IMR-90 (cell line): ENCODE results near the gene ROBO2.

Source experiments
- FOS ChIP-seq: fragments of 150-350 bp; IDR thresholded peaks from 2 replicates; pipeline ENCODE4 v1.6.1; 2016; ENCODE audit warnings: low read depth, low read length
- MXI1 ChIP-seq: IDR thresholded peaks from 2 replicates; pipeline ENCODE4 v1.6.1; 2012; ENCODE audit warnings: low read depth, mild to moderate bottlenecking, low read length, moderate library complexity, borderline replicate concordance
- RCOR1 ChIP-seq: IDR thresholded peaks from 2 replicates; pipeline ENCODE4 v1.6.1; 2012; ENCODE audit warnings: mild to moderate bottlenecking, low read length, improper control_type of control experiment; ENCODE audit not compliant: insufficient replicate concordance
- TF ChIP-seq, protein P1 (sequence below): conservative IDR thresholded peaks from 2 replicates; pipeline ENCODE4 v1.5.1; 2012; ENCODE audit warnings: mild to moderate bottlenecking, low read depth, low read length, improper control_type of control experiment
- TF ChIP-seq, protein P2 (sequence below): fragments of 150-350 bp; IDR thresholded peaks from 2 replicates; pipeline ENCODE4 v1.6.1; 2017; ENCODE audit warnings: mild to moderate bottlenecking, antibody characterized with exemption, low read length, low read depth

- no peak for TF ChIP-seq RCOR1
- TF ChIP-seq, protein P1, sequence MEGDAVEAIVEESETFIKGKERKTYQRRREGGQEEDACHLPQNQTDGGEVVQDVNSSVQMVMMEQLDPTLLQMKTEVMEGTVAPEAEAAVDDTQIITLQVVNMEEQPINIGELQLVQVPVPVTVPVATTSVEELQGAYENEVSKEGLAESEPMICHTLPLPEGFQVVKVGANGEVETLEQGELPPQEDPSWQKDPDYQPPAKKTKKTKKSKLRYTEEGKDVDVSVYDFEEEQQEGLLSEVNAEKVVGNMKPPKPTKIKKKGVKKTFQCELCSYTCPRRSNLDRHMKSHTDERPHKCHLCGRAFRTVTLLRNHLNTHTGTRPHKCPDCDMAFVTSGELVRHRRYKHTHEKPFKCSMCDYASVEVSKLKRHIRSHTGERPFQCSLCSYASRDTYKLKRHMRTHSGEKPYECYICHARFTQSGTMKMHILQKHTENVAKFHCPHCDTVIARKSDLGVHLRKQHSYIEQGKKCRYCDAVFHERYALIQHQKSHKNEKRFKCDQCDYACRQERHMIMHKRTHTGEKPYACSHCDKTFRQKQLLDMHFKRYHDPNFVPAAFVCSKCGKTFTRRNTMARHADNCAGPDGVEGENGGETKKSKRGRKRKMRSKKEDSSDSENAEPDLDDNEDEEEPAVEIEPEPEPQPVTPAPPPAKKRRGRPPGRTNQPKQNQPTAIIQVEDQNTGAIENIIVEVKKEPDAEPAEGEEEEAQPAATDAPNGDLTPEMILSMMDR = no peak
- no peak for TF ChIP-seq FOS
- TF ChIP-seq, protein P2, sequence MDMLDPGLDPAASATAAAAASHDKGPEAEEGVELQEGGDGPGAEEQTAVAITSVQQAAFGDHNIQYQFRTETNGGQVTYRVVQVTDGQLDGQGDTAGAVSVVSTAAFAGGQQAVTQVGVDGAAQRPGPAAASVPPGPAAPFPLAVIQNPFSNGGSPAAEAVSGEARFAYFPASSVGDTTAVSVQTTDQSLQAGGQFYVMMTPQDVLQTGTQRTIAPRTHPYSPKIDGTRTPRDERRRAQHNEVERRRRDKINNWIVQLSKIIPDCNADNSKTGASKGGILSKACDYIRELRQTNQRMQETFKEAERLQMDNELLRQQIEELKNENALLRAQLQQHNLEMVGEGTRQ = no peak
- no peak for TF ChIP-seq MXI1
These were observed 1.2 kb downstream of the ROBO2 start for GRCh38 chr3:77040926-77041722.
